GM19395 (cell line): Measurements from ENCODE around the gene PVR.
"Not testable (repeated sequence)": the region's sequence is repeated elsewhere in the genome, so short reads cannot be mapped to it uniquely, and the experiment has no call there.

Experiments used
- ATAC-seq: cut with Tn5 transposase; IDR thresholded peaks from one replicate; pipeline ENCODE4 v1.9.1; 2021; ENCODE audit warnings: mild to moderate bottlenecking, moderate library complexity; ENCODE audit not compliant: unreplicated experiment

The PVR gene, protein sequence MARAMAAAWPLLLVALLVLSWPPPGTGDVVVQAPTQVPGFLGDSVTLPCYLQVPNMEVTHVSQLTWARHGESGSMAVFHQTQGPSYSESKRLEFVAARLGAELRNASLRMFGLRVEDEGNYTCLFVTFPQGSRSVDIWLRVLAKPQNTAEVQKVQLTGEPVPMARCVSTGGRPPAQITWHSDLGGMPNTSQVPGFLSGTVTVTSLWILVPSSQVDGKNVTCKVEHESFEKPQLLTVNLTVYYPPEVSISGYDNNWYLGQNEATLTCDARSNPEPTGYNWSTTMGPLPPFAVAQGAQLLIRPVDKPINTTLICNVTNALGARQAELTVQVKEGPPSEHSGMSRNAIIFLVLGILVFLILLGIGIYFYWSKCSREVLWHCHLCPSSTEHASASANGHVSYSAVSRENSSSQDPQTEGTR

DNA sequence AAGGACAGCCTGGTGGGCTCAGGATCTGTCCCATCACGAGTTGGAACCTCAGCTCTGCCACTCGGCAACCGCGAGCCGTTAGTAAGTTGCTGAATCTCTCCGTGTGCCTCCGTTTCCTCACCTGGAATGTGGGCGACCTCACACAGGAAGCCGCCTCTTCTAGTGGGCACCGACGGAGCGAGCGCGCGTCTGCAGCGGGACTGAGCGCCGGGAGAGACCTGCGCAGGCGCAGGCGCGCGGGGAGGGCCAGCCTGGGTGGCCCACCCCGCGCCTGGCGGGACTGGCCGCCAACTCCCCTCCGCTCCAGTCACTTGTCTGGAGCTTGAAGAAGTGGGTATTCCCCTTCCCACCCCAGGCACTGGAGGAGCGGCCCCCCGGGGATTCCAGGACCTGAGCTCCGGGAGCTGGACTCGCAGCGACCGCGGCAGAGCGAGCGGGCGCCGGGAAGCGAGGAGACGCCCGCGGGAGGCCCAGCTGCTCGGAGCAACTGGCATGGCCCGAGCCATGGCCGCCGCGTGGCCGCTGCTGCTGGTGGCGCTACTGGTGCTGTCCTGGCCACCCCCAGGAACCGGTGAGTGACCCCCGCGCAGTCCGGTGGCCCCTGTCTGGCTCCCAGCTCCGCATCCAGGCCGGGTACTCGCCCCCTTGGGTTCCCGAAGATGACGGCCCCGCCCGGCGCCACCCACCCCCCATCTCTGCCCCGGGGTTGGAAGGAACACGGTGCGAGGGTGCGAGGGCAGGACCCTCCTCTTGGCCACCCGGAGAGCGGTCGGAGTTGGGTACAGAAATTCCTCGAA, at the start of gene PVR:
Gene PVR, plus strand, starts transcription at position 306 of the 797 bp plus-strand sequence. Its CDS starts 187 bp downstream, at position 493.
- ATAC-seq = no peak

DNA sequence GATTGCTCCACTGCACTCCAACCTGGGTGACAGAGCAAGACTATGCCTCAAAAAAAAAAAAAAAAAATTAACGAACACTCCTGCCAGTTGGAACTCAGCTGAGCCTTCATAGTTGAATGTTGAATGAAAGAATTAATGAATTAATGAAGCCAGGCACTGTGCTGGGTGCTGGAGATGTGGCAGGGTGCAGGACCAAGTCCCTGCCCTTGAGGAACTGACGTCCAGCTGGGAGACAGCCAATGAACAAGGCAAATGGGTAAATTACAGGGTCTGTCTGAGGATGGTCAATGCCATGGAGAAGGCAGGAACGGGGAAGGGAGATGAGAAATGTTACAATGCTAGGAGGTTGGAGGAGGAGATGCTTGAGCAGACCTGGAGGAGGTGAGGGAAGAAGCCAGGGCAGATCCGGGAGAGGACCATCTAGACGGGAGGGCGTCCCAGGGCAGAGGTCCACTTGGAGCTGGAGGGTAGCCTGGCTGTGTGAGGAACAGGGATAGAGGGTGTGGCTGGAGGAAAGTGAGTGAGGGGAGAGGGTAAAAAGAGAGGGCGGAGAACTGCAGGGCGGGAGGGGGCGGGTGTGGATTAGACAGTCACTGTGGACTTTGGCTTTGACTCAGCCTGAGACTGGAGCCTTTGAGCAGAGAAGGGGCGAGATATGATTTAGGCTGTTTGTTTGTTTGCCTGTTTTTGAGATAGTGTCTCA, 47.1 kb upstream of the PVR start:
- no peak for ATAC-seq

DNA sequence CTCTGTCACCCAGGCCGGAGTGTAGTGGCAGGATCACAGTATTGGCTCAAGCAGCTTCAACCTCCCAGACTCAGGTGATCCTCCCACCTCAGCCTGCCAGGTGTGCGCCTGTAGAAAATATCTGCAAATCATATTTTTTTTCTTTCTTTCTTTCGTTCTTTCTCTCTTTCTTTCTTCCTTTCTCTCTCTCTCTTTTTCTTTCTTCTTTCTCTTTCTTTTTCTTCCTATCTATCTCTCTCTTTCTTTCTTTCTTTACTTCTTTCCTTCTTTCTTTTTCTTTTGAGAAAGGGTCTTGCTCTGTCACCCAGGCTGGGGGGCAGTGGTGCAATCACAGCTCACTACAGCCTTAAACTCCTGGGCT, 46.6 kb upstream of the PVR start:
- ATAC-seq = no peak

DNA sequence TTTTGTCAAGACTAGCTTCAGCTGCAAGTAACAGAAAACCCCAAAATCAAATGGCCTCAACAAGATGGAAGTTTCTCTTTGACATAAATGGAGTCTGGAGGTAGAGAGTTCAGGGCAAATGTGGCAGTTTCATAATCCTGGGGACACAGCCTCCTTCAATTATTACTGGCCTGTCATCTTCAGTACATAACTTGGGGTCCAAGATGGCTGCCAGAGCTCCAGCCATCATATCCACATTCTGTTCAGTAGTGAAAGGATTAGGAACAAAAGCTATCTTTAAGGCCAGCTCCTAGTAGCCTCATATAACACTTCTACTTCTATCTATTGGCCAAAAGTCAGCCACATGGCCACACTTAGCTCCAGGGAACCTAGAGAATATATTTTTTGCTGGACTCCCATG, 45.4 kb upstream of the PVR start:
- ATAC-seq = no peak

DNA sequence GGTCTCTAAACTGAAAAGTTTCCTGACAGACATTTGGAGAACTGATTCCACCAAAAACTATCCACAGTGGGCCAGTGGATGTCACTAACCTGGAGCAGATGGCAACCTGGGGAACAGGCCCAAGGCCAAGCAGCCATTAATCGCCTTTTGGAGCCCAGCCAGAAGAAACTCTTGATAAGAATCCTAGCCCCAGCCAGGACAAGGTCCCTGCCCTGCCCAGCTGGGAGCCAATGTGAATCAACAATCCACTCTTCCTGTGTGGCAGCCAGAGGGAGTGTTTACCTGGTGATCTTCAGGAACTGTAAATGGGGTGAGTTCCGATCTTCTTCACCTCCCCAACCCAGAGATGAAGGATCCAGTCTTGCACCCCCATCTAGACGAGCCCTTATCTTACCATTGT, 44.8 kb upstream of the PVR start:
- ATAC-seq = no peak

DNA sequence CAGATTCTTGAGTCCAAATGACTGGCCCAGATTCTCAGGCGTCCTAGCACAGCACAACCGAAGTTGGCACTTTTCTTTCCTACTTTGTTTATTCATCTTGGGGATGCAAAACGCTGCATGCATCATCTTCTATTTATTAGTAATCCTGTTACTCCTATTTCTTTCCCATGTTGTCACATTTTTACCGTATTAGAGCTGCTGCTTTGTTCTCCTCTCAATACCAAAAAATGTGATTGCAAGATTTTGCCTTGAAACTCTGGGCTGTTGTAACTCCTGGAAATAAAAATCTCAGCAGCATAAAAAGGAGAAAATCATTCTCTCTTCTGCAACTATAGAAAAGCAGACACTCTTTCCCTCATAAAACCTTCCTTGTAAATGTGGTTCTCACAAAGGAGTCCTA, 43.2 kb upstream of the PVR start:
- no peak for ATAC-seq

DNA sequence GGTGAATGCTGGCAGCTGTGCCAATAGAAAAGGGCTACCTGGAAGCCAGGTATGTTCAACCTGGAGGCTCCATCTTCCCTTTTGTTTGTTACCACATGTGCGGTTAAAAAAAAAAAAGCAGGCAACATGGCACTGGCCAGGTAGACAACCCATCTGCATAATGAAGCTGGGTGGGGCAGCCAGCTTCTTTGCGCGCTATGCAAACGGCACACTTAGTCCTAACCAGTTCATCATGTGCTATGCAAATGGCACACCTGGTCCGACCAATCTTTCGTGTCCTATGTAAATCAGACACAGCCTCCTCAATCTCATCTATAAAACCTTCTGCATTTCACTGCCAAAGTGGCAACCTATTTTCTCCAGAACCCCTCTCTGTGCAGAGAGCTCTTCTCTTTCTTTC, 41.6 kb upstream of the PVR start:
- ATAC-seq = no peak

DNA sequence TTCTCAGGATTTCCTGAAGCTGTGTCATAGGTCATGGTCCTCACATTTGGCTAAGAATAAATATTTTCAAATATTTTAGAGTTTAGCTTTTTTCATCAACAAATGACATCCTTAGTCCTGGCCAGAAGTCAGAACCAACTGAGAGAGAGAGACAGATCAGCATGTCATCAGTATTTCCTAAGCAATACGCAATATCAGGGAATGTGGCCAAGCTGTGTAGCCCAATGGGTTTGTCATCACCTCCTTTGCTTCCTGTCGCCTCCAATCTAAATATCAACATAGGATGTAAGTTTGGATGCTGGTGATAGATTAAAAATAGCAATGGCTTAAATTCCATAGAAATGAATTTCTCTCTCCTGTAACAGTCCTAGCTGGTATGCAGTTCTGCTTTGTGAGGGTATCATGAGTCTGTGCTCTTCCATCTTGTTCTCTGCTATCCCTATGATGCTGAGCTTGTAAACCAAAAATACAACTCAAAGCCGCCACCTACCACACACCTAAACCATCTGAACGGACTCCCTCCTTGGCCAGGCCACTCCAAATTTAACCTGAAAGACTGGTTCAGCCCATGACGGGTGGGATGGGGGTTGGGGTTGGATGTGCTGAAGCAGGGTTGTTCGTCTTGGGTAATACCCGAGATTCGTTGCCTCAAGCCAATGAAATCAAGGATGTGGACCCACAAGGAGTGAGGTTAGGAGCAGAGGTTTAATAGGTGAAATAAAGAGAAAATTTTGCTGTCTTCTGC, 40.3 kb upstream of the PVR start:
- ATAC-seq = no peak

DNA sequence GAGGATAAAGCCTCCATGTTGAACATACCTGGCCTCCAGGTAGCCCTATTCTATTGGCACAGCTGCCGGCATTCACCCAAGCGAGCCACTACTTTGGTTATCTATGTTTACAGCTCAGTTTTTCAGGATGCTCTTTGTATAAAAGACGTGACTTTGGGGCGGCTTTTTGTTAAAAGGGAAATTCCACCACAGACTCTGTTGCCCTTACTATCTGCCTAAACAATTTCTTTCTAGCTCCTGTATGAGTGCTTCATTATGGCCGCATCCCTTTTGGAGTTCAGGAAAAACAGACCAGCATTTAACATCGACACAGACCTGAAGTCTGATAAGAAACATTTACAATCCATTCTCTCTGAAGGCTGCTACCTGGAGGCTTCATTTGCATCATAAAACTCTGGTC, 39.5 kb upstream of the PVR start:
- no peak for ATAC-seq

DNA sequence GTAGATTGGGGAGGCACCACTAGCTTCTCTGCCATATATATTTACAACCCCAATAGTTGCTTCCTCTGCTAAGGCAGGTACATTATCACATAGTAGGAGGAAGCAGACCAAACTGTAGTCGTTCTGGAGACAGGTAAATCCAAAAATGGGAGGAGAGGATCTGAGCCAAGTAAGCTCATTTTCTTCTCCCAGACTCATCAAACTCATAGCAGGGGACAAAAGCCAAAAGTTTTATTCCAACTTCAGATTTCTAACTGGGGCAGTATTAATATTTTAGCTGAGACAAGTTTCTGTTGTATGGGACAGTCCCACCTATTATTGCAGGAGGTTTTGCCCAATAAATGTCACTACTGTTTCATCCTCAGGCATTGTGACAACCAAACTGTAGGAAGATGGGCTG, 38.2 kb upstream of the PVR start:
- ATAC-seq = no peak

DNA sequence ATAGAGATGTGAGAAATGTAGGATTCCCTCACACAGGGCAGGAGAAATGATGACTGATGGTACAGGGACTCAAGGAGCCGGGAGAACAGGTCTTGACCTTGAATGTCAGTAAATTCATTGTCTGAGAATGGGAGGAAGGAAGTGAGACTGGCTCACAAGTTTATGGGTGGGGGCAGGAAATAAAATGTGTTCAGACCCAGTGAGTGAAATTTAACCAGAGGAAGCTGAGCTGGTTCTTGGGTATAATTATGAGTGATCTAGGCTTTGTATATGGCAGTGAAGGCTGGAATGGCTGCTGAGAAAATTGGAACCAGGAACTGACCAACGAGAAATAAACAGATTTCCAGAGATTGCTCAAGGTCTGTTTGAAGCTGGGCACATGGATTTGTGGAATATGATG, 36.7 kb upstream of the PVR start:
- ATAC-seq = no peak

DNA sequence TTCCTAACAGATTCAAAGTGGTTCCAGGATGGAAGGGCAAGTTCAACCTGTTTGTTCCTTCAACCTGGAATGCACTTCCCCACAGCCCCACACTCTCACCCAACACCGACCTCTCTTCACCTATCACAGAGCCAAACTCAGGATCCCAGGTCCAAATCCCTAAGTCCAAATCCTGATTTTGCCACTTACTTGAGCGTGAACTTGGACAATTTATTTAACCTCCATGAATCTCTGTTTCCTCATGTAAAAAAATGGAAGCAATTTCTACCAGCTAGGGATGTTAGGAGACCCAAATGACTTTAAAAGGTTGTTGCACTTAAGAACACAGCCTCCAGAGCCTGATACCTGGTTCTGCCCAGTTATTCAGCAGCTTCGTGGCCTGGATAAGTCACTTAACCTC, 35.8 kb upstream of the PVR start:
- ATAC-seq = no peak

DNA sequence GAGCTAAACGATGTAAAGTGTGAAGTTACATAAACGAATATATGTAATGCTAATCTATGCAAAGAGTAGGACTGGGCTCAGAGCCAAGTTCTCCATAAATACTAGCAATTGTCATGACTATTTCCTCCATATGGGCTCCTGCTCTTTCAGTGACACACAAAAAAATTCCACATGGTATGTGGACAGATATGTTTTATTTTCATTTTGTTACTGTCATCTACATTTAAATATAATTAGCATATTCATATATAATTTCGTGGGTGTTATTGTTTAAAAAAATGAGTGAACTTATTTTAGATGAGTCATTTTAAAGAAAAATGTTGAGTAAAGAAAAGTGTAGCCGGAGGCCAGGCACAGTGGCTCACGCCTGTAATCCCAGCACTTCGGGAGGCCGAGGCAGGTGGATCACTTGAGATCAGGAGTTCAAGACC, 35.3 kb upstream of the PVR start:
- ATAC-seq = no peak

DNA sequence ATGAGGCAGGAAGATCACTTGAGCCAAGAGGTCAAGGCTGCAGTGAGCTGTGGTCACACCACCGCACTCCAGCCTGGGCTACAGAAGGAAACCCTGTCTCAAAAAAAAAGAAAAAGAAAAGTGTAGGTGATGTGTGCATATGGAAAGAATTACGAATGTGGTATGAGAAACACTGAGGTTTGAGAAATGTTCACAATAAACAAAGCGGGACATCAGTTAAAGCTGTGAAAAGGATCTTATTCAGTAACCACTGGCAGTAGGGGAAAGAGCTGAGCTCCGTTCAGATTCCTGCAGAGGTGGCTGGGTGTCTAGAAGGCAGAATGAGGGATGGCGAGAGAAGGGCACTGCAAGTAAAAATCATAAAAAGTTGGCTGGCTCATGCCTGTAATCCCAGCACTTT, 34.5 kb upstream of the PVR start:
- no peak for ATAC-seq

DNA sequence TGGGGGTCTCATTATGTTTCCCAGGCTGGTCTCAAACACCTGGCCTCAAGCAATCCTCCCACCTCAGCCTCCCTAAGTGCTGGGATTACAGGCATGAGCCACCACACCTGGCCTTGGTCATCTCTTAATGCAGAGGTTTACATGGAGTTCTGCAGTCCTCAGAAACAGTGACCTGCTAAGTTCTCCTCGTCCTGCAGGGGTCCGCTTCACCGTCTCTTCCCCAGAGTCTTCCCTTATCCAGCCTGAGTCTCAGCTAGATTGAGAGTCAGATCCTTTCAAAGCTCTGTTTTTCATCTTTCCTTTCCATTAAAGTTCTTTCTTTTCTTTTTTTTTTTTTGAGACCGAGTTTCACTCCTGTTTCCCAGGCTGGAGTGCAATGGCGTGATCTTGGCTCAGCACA, 33.2 kb upstream of the PVR start:
- not testable (repeated sequence) for ATAC-seq

DNA sequence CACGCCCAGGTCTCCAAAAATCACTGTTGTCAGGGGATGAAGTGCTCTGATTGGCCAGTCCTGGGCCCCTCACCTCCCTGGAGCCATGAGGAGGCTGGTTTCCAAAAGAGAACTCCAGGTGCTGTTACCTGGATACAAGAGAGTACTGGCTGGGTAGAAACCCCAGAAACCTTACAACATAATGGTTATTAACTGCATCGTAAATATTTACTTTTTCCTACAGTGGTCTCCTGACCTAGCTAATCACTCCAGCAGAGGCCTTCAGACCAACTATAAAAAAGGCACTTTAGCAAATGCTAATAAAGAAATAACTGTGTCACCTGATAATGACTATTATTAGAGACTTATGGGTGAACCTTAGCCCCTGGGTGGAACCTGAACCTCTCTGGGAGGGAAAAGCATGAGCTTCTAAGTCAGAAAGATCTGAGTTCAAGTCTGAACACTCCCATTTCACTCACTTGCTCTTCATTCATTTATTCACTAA, 31.9 kb upstream of the PVR start:
- no peak for ATAC-seq

DNA sequence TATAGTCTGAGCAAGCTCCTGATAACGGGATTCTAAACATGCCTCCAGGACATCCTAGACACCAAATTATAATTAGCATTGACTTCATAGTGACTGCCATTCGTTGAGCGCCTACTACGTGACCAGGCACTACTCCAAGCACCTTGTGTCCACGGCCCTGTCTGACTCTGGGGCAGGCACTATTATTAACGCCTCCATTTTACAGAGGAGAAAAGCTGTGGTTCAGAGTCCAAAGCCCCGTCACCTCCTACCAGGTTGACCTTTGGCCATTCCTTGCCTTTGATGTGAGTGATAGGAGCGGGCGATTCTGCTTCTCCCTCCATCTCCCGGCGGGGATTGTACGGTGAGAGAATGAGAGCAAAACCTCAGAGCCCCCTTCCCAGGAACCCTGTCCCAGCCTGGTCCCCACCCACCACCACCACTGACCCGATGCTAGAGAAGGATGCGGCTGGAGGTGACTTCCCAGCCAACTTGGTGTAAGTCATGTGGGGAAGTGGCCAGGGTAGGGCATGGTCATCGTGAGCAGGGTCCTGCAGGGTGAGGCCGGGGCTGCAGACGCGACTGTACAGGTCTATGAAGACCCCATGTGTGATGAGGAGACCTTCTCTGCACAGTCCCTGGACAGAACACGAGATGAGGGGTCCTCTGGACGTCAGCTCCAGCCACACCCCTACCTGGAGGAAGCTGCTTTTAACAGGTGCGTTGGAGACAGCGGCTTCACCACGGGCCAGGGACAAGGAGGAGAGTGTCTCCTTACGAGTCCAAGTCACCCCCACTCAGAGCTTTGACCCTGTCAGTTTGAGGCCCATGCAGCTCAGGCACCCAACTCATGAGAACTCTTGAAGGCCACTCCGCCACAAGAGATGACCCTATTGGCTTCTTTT, 30.2 kb upstream of the PVR start, which contains the start of gene IGSF23:
Gene IGSF23, plus strand, starts transcription at position 269 of the 884 bp plus-strand sequence. Its CDS starts 83 bp downstream, at position 352.
- ATAC-seq = no peak

DNA sequence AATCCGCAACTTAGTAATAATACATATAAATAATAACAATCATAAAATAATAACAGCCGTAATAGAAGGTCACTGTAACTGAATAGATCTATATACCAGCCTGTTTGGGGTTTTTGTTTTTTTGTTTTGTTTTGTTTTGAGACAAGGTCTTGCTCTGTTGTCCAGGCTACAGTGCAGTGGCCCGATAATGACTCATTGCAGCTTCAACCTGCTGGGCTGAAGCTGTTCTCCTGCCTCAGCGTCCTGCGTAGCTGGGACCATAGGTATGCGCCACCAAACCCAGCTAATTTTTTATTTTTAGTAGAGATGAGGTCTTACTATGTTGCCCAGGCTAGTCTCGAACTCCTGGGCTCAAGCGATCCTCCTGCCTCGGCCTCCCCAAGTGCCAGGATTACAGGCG, 29.4 kb upstream of the PVR start:
- no peak for ATAC-seq

DNA sequence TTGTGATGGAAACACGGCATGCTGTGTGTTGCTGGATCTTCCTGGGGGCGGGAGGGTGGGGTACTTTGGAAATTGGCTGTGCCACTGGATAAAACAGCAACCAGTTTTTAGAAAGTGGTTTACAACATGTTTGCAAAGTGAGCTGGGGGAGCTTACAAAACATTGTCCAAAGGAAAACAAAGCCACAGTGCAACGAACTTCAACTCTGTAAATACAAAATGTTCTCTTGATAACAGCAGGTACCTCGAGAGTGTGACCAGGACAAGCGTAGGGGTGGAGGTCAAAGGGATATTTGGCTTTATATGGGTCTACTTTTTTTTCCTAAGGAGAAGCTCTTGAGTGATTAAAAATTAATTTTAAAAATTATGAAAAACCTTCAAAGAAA, 27.9 kb upstream of the PVR start:
- no peak for ATAC-seq
